ENCODE measurements around the gene COL20A1.
"Not testable (repeated sequence)": the region's sequence is repeated elsewhere in the genome, so short reads cannot be mapped to it uniquely, and the experiment has no call there.

COL20A1 gene

GRCh38 chr20:63336232-63336752 is 43.3 kb downstream of the COL20A1 start:
- no peak for DNase-seq

DNA sequence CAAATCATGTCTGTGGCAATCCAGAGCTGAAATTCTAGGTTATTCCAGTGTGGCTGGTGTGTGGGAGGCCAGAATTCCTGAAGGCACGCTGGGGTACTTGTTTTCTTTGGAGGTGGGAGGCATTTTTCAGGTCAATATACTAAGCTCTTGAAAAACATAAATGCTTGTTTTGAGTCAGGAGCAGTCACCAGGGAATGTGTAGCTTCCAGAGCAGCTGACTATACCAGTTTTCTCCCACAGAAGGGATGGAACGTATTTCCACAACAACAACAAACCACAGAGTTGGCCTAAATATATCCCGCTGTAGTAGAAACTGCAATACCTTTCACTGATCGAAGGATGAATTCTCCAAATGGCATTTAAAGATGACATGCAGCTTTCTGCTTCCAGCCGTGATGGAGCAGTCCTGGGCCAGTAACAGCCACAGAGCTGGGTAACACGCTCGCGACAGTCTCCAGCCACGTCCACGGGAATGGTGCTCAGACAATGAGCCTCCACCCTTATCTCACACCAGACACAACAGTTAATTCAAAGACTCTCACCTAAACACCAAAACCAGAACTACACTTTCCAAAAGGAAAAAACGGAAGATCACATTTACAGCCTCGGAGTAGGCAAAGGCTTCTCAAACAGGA is 44.9 kb downstream of the COL20A1 start:
- DNase-seq = no peak

- not testable (repeated sequence) for DNase-seq
Observed at GRCh38 chr20:63339154-63340094, 46.4 kb downstream of the COL20A1 start.

GRCh38 chr20:63340158-63340688 is 47.2 kb downstream of the COL20A1 start:
- DNase-seq = not testable (repeated sequence)

- DNase-seq = no peak
Observed at GRCh38 chr20:63342561-63343459, 49.8 kb downstream of the COL20A1 start.

DNA sequence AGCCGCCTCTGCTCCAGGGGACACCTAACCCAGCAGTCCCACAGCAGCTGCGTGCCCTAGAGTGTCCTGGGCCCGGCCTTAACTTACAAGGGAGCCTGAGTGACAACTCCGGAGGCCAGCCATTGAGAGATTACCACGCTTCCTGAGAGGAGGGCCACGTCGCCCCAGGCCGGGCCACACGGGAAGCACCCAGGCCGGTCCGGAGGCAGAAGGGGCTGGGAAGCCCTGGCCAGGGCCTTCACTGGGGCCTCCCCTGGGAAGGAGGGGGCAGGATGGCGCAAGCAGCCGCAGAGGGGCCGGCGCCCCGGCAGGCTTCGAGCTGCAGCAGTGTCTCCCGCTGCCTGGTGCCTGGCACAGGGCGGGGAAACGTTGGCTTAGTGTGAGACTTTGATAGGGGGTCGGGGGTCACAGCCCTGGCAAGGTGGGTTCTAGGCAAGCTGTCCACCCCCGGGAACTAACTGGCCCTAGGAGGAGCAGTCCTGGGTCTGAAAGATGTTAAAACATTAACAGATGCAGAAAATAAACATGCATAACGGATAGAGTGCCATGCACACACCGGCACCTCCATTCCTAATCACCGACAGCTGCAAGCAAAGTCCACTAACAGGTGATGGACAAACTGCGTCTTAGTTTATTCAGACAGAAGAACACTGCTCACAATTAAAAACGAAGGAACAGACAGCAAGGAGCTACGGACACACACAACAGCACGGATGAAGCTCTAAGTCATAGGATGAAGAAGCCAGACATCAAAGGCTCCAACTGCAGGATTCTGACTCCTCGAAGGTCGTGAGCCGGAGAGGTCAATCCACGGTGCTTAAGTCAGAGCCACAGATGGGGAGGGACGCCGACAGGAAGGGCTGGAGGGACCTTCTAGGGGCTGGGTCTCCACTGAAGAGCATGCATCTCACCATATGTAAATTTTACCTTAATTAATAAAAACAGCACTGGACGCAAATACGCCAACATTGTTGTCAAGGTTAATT is 50.8 kb downstream of the COL20A1 start:
- DNase-seq = no peak

DNA sequence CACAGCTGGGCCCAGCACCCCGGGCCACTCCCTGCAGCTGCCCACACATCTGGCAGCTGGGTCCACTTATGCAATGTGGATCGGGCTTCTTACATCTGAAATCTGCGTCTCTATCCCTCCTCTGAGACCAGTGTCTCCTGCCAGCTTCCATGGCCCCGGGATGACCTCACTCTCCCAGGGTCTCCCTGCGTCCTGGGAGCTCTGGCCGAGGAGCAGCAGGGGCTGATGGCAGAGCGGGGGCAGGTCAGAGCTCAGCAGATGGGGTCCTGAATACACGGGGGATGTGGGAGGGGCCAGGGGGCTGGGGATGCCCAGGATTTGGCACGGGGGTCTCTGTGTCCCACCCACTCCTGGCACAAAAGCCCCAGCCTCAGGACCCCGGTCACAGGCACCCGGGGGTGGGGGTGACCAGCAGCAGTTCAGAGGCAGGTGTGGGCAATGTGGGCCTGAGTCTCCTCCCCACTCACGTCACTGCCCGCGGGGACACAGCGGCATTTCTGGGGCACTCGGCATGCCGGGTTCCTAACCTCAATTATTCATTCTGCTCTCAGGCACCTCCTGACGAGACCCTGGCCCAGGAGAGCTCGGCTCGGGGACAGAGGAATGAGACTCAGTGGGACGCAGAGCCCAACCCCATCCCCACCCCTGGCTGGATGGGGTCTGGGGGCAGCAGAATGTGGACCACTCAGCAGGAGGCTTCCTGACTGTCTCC is 51.8 kb downstream of the COL20A1 start:
- DNase-seq = no peak

DNA sequence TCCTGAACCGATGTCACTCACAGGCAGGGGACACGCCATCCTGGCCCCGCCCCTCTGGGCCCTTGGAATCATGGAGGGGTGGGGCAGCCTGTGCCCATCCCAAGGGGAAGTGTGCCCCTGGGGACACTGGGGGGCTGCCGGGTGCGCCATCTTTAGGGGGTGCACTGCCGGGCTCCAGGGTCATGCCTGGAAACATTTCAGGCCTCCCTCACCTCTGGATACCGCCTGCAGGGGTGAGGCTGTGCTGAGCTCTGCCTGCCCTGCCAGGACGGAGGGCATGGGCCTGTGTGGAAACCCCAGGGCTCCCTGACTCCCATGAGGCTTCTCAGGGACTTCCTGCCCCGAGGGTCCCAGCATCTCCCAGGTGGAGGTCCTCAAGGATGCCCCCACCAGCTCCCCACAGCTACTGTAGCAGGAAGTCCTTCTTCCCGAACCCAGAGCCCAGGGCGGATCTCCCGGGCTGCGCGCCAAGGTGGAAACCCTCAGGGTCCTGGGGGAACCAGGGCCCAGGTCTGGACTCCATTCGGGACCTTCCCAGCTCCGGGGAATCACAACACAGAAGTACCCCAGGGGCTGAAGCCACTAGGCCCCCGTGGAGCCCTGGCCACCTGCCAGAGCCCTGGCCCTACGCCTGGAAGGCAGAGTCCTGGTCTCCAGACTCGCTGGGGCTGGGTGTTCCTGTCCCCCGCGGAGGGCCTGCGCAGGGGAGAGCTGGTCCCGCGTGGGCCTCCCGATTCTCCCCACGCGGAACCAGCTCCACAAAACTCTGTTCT is 52.5 kb downstream of the COL20A1 start:
- DNase-seq = no peak

- DNase-seq = no peak
Observed at GRCh38 chr20:63346131-63347080, 53.4 kb downstream of the COL20A1 start.

DNA sequence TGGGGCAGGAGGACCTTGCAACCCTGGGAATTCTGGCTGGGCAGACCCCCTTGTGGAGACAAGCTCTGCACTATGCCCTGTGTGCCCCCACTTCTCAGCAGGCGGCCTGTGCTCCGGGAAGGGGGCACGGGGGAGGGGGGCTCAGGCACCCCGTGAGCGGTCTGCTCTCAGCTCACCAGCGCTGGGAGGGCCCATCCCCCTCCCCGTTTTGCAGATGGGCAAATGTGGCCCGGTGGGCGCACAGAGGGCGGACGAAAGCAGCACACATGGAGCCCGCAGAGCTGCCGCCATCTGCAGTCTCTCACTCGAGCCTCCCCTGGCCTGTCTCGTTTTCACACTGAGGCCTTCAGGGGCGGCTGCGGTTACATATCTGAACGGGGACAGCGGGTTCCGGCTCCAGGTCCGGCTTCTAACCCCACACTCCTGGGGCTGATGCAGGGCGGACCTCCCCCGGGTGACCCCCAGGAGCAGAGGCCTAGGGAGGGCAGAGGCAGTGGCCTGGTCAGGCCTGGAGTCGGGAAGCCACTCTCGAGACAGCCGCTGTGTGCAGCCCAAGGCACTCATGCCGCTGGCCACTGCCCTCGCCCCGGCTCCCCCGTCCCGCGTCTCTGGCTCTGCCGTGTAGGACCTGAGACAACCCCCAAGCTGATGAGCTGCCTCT is 54.2 kb downstream of the COL20A1 start:
- no peak for DNase-seq

DNA sequence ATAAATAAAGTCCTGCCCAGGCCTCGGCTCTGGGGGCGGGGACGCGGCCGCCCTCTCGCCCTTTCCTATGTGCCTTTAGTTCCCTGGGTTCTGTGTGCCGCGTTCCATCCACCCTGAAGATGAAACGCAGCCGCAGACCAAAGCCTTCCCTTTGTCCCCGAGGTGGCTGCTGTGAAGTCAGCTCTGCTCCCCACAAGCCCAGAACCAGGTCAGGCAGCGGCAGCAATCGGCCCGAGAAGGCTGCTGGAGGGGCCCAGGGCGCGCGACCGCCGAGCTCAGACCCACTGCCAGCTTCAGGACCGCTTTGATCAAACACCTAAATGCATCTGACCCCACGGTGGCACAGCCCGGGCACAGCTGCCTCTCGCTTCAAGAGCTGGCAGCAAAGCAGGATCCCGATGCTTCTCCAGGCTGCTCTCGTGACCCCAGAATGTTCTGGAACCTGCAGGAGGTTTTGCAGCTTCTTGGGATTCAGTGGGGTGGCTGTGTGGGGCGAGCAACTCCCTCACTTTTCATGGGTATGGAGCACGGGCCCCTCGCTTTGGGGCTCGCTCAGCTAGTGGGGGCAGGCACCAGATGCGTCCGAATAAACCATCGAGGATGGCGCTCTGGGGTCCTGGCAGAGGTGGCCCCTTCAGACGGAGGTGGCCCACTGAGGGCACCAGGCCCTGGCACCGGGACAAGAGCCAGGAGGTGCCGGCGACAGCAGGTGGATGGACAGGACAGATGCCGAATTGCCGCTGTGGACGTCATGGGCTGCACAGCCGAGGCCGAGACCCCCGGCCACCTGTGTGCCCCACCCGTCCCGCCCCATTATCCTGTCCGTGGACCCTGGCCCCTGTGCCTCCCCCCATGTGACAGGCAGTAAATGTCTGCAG is 55.2 kb downstream of the COL20A1 start:
- no peak for DNase-seq

DNA sequence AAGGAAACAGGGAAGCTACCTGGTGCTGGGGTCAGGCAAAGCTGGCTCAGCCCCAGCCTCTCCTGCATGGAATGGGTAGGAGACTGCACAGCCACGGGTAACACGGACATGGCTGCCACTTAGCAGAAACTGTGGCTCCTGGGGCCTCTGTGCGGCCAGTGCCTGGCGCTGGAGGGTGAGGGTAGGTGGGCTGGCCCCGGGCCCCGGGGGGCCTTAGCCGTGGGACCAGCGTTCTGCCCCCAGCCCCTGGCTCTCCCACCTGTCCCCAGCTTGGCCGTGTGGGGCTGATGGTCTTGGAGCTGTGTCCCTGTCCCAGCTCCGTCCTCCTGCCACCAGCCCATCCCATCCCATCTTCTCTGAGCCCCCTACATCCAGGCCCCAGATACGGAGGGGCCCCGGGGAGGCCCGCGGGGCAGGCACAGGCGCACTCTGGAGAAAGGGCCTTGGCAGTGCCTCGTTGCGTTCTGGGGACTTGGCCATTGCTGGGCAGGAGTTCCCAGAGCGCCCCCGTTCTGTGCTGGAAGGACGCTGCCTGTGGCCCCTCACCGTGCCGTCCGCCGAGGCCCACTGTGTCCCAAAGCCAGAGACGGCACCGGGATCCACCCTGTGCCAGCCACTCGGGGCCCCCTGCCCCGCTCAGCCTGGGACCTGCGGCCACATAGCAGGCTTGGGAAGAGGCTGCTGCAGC is 56.0 kb downstream of the COL20A1 start:
- DNase-seq = no peak

- DNase-seq = no peak
Observed at GRCh38 chr20:63349516-63349895, 56.5 kb downstream of the COL20A1 start.

DNA sequence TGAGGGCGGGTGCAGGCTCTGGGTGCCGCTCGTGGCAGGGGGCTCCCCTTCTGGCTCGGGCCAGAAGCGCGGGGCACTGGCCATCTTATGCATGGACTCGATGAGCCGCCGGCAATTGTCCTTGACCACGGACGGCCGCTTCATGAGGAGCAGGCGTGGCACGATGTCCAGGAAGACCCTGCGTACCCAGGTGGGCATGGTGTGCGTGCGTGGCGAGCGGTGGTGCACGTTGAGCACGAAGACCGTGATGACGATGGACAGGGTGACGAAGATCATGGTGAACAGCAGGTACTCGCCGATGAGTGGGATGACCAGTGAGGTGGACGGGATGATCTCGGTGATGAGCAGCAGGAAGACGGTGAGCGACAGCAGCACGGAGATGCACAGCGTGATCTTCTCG is 57.2 kb downstream of the COL20A1 start:
- no peak for DNase-seq

DNA sequence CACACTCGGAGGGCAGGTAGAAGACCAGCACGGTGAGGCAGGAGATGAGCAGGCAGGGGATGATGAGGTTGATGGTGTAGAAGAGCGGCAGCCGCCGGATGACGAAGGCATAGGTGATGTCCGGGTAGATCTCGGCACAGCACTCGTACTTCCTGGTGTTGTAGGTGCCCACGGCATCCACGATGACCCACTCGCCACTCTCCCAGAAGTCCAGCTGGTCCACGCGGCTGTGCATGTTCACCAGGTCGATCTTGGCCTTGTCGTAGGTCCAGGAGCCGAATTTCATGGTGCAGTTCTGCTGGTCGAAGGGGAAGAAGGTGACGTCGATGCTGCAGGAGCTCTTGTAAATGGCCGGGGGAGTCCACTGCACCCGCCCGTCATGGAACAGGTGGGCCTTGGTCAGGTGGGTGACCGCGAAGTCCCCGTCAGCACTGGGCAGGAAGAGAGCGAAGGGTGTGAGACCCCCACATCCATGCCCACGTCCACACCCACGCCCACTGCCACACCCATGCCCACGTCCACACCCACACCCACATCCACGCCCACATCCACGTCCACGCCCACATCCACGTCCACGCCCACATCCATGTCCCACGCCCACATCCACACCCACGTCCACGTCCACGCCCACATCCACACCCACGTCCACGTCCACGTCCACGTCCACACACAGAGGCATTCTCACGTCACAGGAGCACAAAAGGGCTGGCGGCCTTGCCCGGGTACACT is 57.8 kb downstream of the COL20A1 start:
- no peak for DNase-seq

GRCh38 chr20:63351326-63351700 is 58.3 kb downstream of the COL20A1 start:
- no peak for DNase-seq
